Stimulated activated CD8-positive, alpha-beta memory T cell treated with anti-CD3 and anti-CD28 coated beads, Interleukin-12 subunit alpha, Interleukin-12 subunit beta, amount 100 ng/mL, for 24 hours (primary cell): ENCODE results near the gene CELA3A.
"Not testable (repeated sequence)": the region's sequence is repeated elsewhere in the genome, so short reads cannot be mapped to it uniquely, and the experiment has no call there.

ENCODE experiments used
- DNase-seq: peaks from one replicate; pipeline ENCODE4 v3.0.0-alpha.2; 2020; ENCODE audit errors: extremely low read depth

The CELA3A gene

GRCh38 chr1:22001409-22001808 is at the start of gene CELA3A:
Gene CELA3A (plus strand): TSS chr1:22001657. CDS start chr1:22001675, 18 bp downstream.
- DNase-seq, result no peak

- DNase-seq, result no peak
Measured at GRCh38 chr1:21952786-21953520, 48.5 kb upstream of the CELA3A start.

GRCh38 chr1:21955058-21955457 is 46.4 kb upstream of the CELA3A start:
- DNase-seq, result no peak

- no peak for DNase-seq
Measured at GRCh38 chr1:21955501-21956281, 45.8 kb upstream of the CELA3A start.

GRCh38 chr1:21956720-21957552 is 44.5 kb upstream of the CELA3A start:
- DNase-seq, result no peak

- no peak for DNase-seq
Measured at GRCh38 chr1:21961337-21961736, 40.1 kb upstream of the CELA3A start.

- no peak for DNase-seq
Measured at GRCh38 chr1:21961799-21962198, 39.7 kb upstream of the CELA3A start.

- DNase-seq, result peak; percentile 35
Measured at GRCh38 chr1:21963477-21964217, 37.8 kb upstream of the CELA3A start.

- no peak for DNase-seq
Measured at GRCh38 chr1:21966247-21967000, 35.0 kb upstream of the CELA3A start.

- DNase-seq, result not testable (repeated sequence)
Measured at GRCh38 chr1:21967216-21967615, 34.2 kb upstream of the CELA3A start.

GRCh38 chr1:21969066-21969465 is 32.4 kb upstream of the CELA3A start:
- not testable (repeated sequence) for DNase-seq

GRCh38 chr1:21970523-21970922 is 30.9 kb upstream of the CELA3A start:
- DNase-seq, result not testable (repeated sequence)

- not testable (repeated sequence) for DNase-seq
Measured at GRCh38 chr1:21972973-21973441, 28.4 kb upstream of the CELA3A start.

GRCh38 chr1:21973948-21974347 is 27.5 kb upstream of the CELA3A start:
- not testable (repeated sequence) for DNase-seq

GRCh38 chr1:21974699-21975098 is 26.8 kb upstream of the CELA3A start:
- not testable (repeated sequence) for DNase-seq

GRCh38 chr1:21975296-21975695 is 26.2 kb upstream of the CELA3A start:
- DNase-seq, result not testable (repeated sequence)

- not testable (repeated sequence) for DNase-seq
Measured at GRCh38 chr1:21976703-21977239, 24.7 kb upstream of the CELA3A start, which contains the start of gene CELA3B. Gene CELA3B (plus strand): TSS chr1:21977022. CDS start chr1:21977040, 18 bp downstream.

GRCh38 chr1:21978209-21978608 is 23.2 kb upstream of the CELA3A start:
- DNase-seq, result not testable (repeated sequence)

GRCh38 chr1:21980515-21981220 is 20.8 kb upstream of the CELA3A start:
- DNase-seq, result not testable (repeated sequence)
